ENCODE data around the gene HIGD2A.

HIGD2A gene

DNA sequence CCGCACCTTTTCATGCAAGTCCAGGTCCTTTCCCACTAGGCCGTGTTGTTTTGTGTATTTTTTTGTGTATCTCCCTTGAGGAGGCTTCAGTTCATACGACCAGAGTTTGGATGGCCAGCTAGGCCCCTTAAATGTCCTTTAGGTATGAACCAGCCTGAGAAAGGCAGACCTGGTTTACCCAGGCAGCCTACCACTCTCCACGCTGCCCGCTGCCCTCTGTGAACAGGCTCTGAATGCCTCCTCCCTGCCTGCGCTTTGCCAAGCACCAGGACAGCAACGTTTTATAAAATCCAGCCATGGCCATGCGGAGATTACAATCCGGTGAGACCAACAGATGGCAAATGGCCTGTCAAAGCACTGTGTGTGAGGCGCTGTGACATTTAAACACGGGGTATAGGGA, 28.4 kb downstream of the HIGD2A start:
- Histone ChIP-seq H3K27me3 (ENCODE audit: control insufficient read depth, insufficient read depth, low read length) (no peaks in the 10 kb centered on the region), H3K36me3 (ENCODE audit: control insufficient read depth, insufficient read depth, low read length) (no peaks in the 10 kb centered on the region), H3K9me3 (ENCODE audit: control insufficient read depth, insufficient read depth, low read length) (no peaks in the 10 kb centered on the region), H3K27ac (ENCODE audit: low read length) (no peak overlapping the region), H3K4me1 (ENCODE audit: control insufficient read depth, insufficient read depth, low read length) (no peaks in the 10 kb centered on the region), H3K4me3 (ENCODE audit: low read length) (no peak overlapping the region; the same call in 1 of the 2 replicates)
- DNase-seq (ENCODE audit: low read depth, low spot score): no peak
- no CpG with 5 or more reads among the region's 11 CpGs for WGBS (ENCODE audit: insufficient coverage, insufficient read length)

DNA sequence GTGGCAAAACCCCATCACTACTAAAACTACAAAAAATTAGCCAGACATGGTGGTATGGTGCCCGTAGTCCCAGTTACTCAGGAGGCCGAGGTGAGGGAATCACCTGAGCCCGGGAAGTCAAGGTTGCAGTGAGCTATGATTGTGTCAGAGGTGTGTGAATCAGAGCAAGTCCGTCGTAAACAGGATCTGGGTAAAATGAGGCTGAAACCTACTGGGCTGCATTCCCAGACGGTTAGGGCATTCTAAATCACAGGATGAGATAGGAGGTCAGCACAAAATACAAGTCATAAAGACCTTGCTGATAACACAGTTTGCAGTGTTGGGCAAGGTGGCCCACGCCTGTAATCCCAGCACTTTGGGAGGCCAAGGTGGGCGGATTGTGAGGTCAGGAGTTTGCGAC, 29.7 kb downstream of the HIGD2A start:
- no peak for DNase-seq (ENCODE audit: low read depth, low spot score)
- Histone ChIP-seq H3K4me3 (ENCODE audit: low read length) (no peak overlapping the region), H3K27me3 (ENCODE audit: control insufficient read depth, insufficient read depth, low read length) (no peaks in the 10 kb centered on the region), H3K36me3 (ENCODE audit: control insufficient read depth, insufficient read depth, low read length) (no peaks in the 10 kb centered on the region), H3K9me3 (ENCODE audit: control insufficient read depth, insufficient read depth, low read length) (no peaks in the 10 kb centered on the region), H3K27ac (ENCODE audit: low read length) (no peak overlapping the region), H3K4me1 (ENCODE audit: control insufficient read depth, insufficient read depth, low read length) (no peaks in the 10 kb centered on the region)
- WGBS (ENCODE audit: insufficient coverage, insufficient read length): no CpG with 5 or more reads among the region's 9 CpGs

GRCh38 chr5:176420086-176420485, 31.5 kb downstream of the HIGD2A start:
- no CpG with 5 or more reads among the region's 5 CpGs for WGBS (ENCODE audit: insufficient coverage, insufficient read length)
- H3K36me3 ChIP-seq (ENCODE audit: control insufficient read depth, insufficient read depth, low read length): no peaks in the 10 kb centered on the region
- H3K27me3 ChIP-seq (ENCODE audit: control insufficient read depth, insufficient read depth, low read length): no peaks in the 10 kb centered on the region
- H3K4me3 ChIP-seq (ENCODE audit: low read length): no peak overlapping the region
- H3K4me1 ChIP-seq (ENCODE audit: control insufficient read depth, insufficient read depth, low read length): no peaks in the 10 kb centered on the region
- no peak for DNase-seq (ENCODE audit: low read depth, low spot score)
- no peak overlapping the region for H3K27ac ChIP-seq (ENCODE audit: low read length)
- H3K9me3 ChIP-seq (ENCODE audit: control insufficient read depth, insufficient read depth, low read length): no peaks in the 10 kb centered on the region

DNA sequence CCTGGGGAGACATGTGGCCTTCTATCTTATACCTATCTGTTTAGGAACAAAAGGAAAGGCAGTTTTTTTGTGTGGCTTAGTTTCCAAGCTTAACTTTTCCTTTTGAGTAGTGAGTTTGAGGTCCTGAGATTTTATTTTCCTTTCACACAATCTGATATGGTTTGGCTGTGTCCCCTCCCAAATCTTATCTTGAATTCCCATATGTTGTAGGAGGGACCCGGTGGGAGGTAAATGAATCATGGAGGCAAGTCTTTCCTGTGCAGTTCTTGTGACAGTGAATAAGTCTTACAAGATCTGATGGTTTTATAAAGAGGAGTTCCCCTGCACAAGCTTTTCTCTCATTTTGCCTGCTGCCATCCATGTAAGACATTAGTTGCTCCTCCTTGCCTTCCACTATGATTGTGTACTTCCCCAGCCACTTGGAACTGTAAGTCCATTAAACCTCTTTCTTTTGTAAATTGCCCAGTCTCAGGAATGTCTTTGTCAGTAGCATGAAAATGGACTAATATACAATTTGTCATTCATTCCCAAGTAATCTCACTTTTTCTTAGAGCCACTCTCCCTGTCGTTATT, 32.5 kb downstream of the HIGD2A start:
- Histone ChIP-seq H3K27me3 (ENCODE audit: control insufficient read depth, insufficient read depth, low read length) (no peaks in the 10 kb centered on the region), H3K4me1 (ENCODE audit: control insufficient read depth, insufficient read depth, low read length) (no peaks in the 10 kb centered on the region), H3K36me3 (ENCODE audit: control insufficient read depth, insufficient read depth, low read length) (no peaks in the 10 kb centered on the region), H3K4me3 (ENCODE audit: low read length) (no peak overlapping the region), H3K9me3 (ENCODE audit: control insufficient read depth, insufficient read depth, low read length) (no peaks in the 10 kb centered on the region), H3K27ac (ENCODE audit: low read length) (no peak overlapping the region)
- DNase-seq (ENCODE audit: low read depth, low spot score): no peak
- WGBS (ENCODE audit: insufficient coverage, insufficient read length): no CpG with 5 or more reads among the region's 2 CpGs

DNA sequence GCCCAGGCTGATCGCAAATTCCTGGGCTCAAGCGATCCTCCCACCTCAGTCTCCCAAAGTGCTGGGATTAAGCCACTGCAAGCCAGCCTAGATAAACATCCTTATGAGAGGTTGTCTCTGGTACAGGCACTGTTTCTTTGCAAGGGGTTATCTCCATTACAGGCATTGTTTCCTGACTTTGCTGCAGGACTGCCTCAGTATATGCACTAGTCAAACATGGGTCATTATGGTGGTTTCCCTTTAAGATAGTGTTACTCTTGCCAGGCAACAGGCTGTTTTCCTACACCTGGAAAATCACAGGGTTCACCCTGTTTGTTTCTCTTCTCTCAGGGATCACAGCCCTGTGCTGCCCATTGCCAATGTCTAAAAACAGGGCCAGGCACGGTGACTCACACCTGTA, 35.6 kb downstream of the HIGD2A start:
- no peak for DNase-seq (ENCODE audit: low read depth, low spot score)
- no peaks in the 10 kb centered on the region for H3K36me3 ChIP-seq (ENCODE audit: control insufficient read depth, insufficient read depth, low read length)
- WGBS (ENCODE audit: insufficient coverage, insufficient read length): no CpG with 5 or more reads among the region's 3 CpGs
- no peaks in the 10 kb centered on the region for H3K4me1 ChIP-seq (ENCODE audit: control insufficient read depth, insufficient read depth, low read length)
- no peak overlapping the region for H3K4me3 ChIP-seq (ENCODE audit: low read length)
- H3K27ac ChIP-seq (ENCODE audit: low read length): no peak overlapping the region
- no peaks in the 10 kb centered on the region for H3K9me3 ChIP-seq (ENCODE audit: control insufficient read depth, insufficient read depth, low read length)
- no peaks in the 10 kb centered on the region for H3K27me3 ChIP-seq (ENCODE audit: control insufficient read depth, insufficient read depth, low read length)

- Histone ChIP-seq H3K4me3 (ENCODE audit: low read length) (no peak overlapping the region), H3K4me1 (ENCODE audit: control insufficient read depth, insufficient read depth, low read length) (no peaks in the 10 kb centered on the region), H3K27me3 (ENCODE audit: control insufficient read depth, insufficient read depth, low read length) (no peaks in the 10 kb centered on the region), H3K9me3 (ENCODE audit: control insufficient read depth, insufficient read depth, low read length) (no peaks in the 10 kb centered on the region), H3K27ac (ENCODE audit: low read length) (no peak overlapping the region), H3K36me3 (ENCODE audit: control insufficient read depth, insufficient read depth, low read length) (no peaks in the 10 kb centered on the region)
- no peak for DNase-seq (ENCODE audit: low read depth, low spot score)
- WGBS (ENCODE audit: insufficient coverage, insufficient read length): no CpG with 5 or more reads among the region's 1 CpG
These were observed 36.6 kb downstream of the HIGD2A start for GRCh38 chr5:176425138-176425537.

DNA sequence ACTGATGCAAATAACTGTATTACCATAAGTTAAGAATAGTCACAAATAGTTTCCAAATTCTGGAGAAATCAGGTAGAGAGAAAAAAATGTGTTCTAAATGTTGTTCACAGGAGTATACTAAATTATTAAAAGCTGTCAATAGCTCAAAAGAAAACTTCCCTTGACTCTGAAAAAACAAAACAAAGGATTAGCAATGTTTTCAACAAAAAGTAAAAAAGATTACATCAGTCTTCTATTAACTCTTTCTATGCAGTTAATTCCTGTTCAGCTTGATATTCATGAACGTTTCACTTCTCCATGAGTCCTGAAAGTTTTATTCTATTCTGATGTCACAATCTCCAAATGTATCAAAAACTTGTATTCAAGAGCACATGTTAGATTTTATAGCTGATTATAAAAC, 37.2 kb downstream of the HIGD2A start:
- H3K9me3 ChIP-seq (ENCODE audit: control insufficient read depth, insufficient read depth, low read length): no peaks in the 10 kb centered on the region
- no peak overlapping the region for H3K4me3 ChIP-seq (ENCODE audit: low read length)
- no peaks in the 10 kb centered on the region for H3K4me1 ChIP-seq (ENCODE audit: control insufficient read depth, insufficient read depth, low read length)
- no peaks in the 10 kb centered on the region for H3K36me3 ChIP-seq (ENCODE audit: control insufficient read depth, insufficient read depth, low read length)
- no CpG with 5 or more reads among the region's 1 CpG for WGBS (ENCODE audit: insufficient coverage, insufficient read length)
- H3K27me3 ChIP-seq (ENCODE audit: control insufficient read depth, insufficient read depth, low read length): no peaks in the 10 kb centered on the region
- no peak for DNase-seq (ENCODE audit: low read depth, low spot score)
- no peak overlapping the region for H3K27ac ChIP-seq (ENCODE audit: low read length)

DNA sequence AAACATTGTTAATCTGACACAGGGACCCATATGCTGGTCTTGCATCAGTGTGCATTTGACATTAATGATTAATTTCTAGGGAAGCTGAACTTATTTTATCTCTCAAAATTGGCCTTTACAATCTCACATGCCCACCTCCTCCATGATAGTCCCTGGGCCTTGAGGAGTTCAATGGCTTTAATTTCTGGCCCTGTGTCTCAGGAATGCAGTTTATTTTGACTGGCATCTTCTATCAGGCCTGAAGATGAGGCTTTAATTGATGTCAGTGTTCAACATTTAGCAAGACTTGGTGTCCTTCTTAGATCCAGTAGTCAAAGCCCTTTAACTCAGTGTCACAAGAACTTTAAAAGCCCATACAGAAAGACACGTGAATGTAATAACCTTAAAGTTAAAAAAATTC, 38.3 kb downstream of the HIGD2A start:
- no CpG with 5 or more reads among the region's 1 CpG for WGBS (ENCODE audit: insufficient coverage, insufficient read length)
- Histone ChIP-seq H3K9me3 (ENCODE audit: control insufficient read depth, insufficient read depth, low read length) (no peaks in the 10 kb centered on the region), H3K4me1 (ENCODE audit: control insufficient read depth, insufficient read depth, low read length) (no peaks in the 10 kb centered on the region), H3K4me3 (ENCODE audit: low read length) (no peak overlapping the region), H3K27me3 (ENCODE audit: control insufficient read depth, insufficient read depth, low read length) (no peaks in the 10 kb centered on the region), H3K36me3 (ENCODE audit: control insufficient read depth, insufficient read depth, low read length) (no peaks in the 10 kb centered on the region), H3K27ac (ENCODE audit: low read length) (no peak overlapping the region)
- no peak for DNase-seq (ENCODE audit: low read depth, low spot score)

GRCh38 chr5:176427971-176428370, 39.4 kb downstream of the HIGD2A start:
- DNase-seq (ENCODE audit: low read depth, low spot score): no peak
- 100% methylated on average over 1 of the region's 4 CpGs for WGBS (ENCODE audit: insufficient coverage, insufficient read length)
- H3K9me3 ChIP-seq (ENCODE audit: control insufficient read depth, insufficient read depth, low read length): no peaks in the 10 kb centered on the region
- H3K4me1 ChIP-seq (ENCODE audit: control insufficient read depth, insufficient read depth, low read length): no peaks in the 10 kb centered on the region
- H3K27me3 ChIP-seq (ENCODE audit: control insufficient read depth, insufficient read depth, low read length): no peaks in the 10 kb centered on the region
- H3K4me3 ChIP-seq (ENCODE audit: low read length): no peak overlapping the region
- H3K27ac ChIP-seq (ENCODE audit: low read length): no peak overlapping the region
- no peaks in the 10 kb centered on the region for H3K36me3 ChIP-seq (ENCODE audit: control insufficient read depth, insufficient read depth, low read length)

DNA sequence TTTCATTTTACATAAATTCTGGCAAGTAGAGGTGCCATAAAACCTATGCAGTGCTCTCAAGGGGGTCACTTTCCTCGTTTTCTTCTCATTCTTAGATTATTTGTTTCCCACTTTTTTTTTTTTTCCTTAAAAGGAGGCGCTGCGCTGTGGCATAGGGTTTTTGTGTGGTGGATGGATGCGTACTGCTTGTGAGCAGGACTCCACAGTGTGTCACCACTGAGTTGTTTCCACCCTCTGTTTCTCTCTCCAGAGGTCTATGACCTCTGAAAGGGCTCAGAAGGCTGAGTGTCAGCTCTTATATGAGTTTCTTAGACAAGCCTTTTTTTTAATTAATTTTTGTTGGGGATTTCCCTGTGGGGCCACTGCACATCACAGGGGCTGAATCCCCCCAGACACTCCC, 41.4 kb downstream of the HIGD2A start:
- Histone ChIP-seq H3K27ac (ENCODE audit: low read length) (no peak overlapping the region), H3K4me1 (ENCODE audit: control insufficient read depth, insufficient read depth, low read length) (no peaks in the 10 kb centered on the region), H3K4me3 (ENCODE audit: low read length) (no peak overlapping the region), H3K27me3 (ENCODE audit: control insufficient read depth, insufficient read depth, low read length) (no peaks in the 10 kb centered on the region), H3K36me3 (ENCODE audit: control insufficient read depth, insufficient read depth, low read length) (no peaks in the 10 kb centered on the region), H3K9me3 (ENCODE audit: control insufficient read depth, insufficient read depth, low read length) (no peaks in the 10 kb centered on the region)
- DNase-seq (ENCODE audit: low read depth, low spot score): no peak
- no CpG with 5 or more reads among the region's 4 CpGs for WGBS (ENCODE audit: insufficient coverage, insufficient read length)

GRCh38 chr5:176432707-176433106, 44.2 kb downstream of the HIGD2A start:
- Histone ChIP-seq H3K27ac (ENCODE audit: low read length) (no peak overlapping the region), H3K4me3 (ENCODE audit: low read length) (no peak overlapping the region), H3K36me3 (ENCODE audit: control insufficient read depth, insufficient read depth, low read length) (no peaks in the 10 kb centered on the region), H3K9me3 (ENCODE audit: control insufficient read depth, insufficient read depth, low read length) (no peaks in the 10 kb centered on the region), H3K4me1 (ENCODE audit: control insufficient read depth, insufficient read depth, low read length) (no peaks in the 10 kb centered on the region), H3K27me3 (ENCODE audit: control insufficient read depth, insufficient read depth, low read length) (no peaks in the 10 kb centered on the region)
- WGBS (ENCODE audit: insufficient coverage, insufficient read length): no CpG with 5 or more reads among the region's 5 CpGs
- DNase-seq (ENCODE audit: low read depth, low spot score): no peak

All from iPS DF 6.9 (cell line).